Duodenal mucosa (tissue), 2 donors: ENCODE measurements around the gene WFDC6.

Source experiments
- H3K27ac ChIP-seq: one replicate; pipeline ENCODE4 v1.7.0; 2013; ENCODE audit warnings: low read depth, low read length
- H3K27me3 ChIP-seq, 2 donors: one replicate each; pipeline ENCODE4 v1.7.0; 2013; ENCODE audit warnings: low read length in 2 of 2, control low read depth in 1 of 2; ENCODE audit not compliant: insufficient read depth in 2 of 2, control insufficient read depth in 1 of 2
- H3K36me3 ChIP-seq, 2 donors: one replicate each; pipeline ENCODE4 v1.7.0; 2013; ENCODE audit warnings: low read length in 2 of 2, control low read depth in 1 of 2; ENCODE audit not compliant: insufficient read depth in 2 of 2, control insufficient read depth in 1 of 2
- H3K4me1 ChIP-seq, 2 donors: one replicate each; pipeline ENCODE4 v1.7.0; 2013; ENCODE audit warnings: low read length in 2 of 2, control low read depth in 1 of 2; ENCODE audit not compliant: insufficient read depth in 2 of 2, control insufficient read depth in 1 of 2
- H3K4me3 ChIP-seq, 2 donors: one replicate each; pipeline ENCODE4 v1.7.0; 2013; ENCODE audit warnings: low read length in 2 of 2, low read depth in 1 of 2
- H3K9ac ChIP-seq, 2 donors: one replicate each; pipeline ENCODE4 v1.7.0; 2013; ENCODE audit warnings: low read length in 2 of 2, low read depth in 1 of 2
- H3K9me3 ChIP-seq, 2 donors: one replicate each; pipeline ENCODE4 v1.7.0; 2013; ENCODE audit warnings: low read length in 2 of 2, control low read depth in 1 of 2; ENCODE audit not compliant: control insufficient read depth in 1 of 2

WFDC6 gene

GRCh38 chr20:45502561-45502960 is 36.7 kb downstream of the WFDC6 start:
- H3K4me3 ChIP-seq, result no peak overlapping the region
- peaks cover 8 to 14% of the 10 kb centered on the region in 2 donors for H3K4me1 ChIP-seq
- H3K9me3 ChIP-seq, result no peaks in the 10 kb centered on the region
- H3K36me3 ChIP-seq, result no peaks in the 10 kb centered on the region
- no peaks in the 10 kb centered on the region for H3K27me3 ChIP-seq
- H3K27ac ChIP-seq, result no peak overlapping the region
- H3K9ac ChIP-seq, result no peak overlapping the region

- Histone ChIP-seq H3K4me1 (peaks cover 9 to 12% of the 10 kb centered on the region in 2 donors), H3K9me3 (no peaks in the 10 kb centered on the region), H3K27ac (no peak overlapping the region), H3K36me3 (no peaks in the 10 kb centered on the region), H3K4me3 (no peak overlapping the region), H3K9ac (no peak overlapping the region), H3K27me3 (no peaks in the 10 kb centered on the region)
Measured at GRCh38 chr20:45501600-45501999, 37.7 kb downstream of the WFDC6 start.

GRCh38 chr20:45500022-45500421 is 39.3 kb downstream of the WFDC6 start:
- H3K27me3 ChIP-seq, result no peaks in the 10 kb centered on the region
- no peak overlapping the region for H3K27ac ChIP-seq
- H3K9ac ChIP-seq, result no peak overlapping the region

GRCh38 chr20:45497971-45498494 is 41.2 kb downstream of the WFDC6 start:
- H3K4me3 ChIP-seq, result no peak overlapping the region
- no peaks in the 10 kb centered on the region for H3K36me3 ChIP-seq
- no peak overlapping the region for H3K27ac ChIP-seq
- peaks cover 11 to 15% of the 10 kb centered on the region in 2 donors for H3K4me1 ChIP-seq
- no peaks in the 10 kb centered on the region for H3K27me3 ChIP-seq
- H3K9me3 ChIP-seq, result no peaks in the 10 kb centered on the region
- H3K9ac ChIP-seq, result no peak overlapping the region

More at GRCh38 chr20:45500022-45500421, 39.3 kb downstream of the WFDC6 start:
- Histone ChIP-seq H3K36me3 (no peaks in the 10 kb centered on the region), H3K4me1 (peaks cover 11 to 15% of the 10 kb centered on the region in 2 donors), H3K4me3 (peak overlapping the region in 1 of 2 donors; percentile 34), H3K9me3 (no peaks in the 10 kb centered on the region)

GRCh38 chr20:45496166-45496565 is 43.1 kb downstream of the WFDC6 start:
- no peak overlapping the region for H3K4me3 ChIP-seq
- H3K27me3 ChIP-seq, result no peaks in the 10 kb centered on the region
- H3K36me3 ChIP-seq, result no peaks in the 10 kb centered on the region
- peaks cover 11 to 15% of the 10 kb centered on the region in 2 donors for H3K4me1 ChIP-seq
- H3K9me3 ChIP-seq, result no peaks in the 10 kb centered on the region
- H3K9ac ChIP-seq, result no peak overlapping the region
- H3K27ac ChIP-seq, result no peak overlapping the region

- no peak overlapping the region for H3K4me3 ChIP-seq
Measured at GRCh38 chr20:45495501-45495941, 43.8 kb downstream of the WFDC6 start.

GRCh38 chr20:45489083-45489531 is 50.2 kb downstream of the WFDC6 start:
- no peaks in the 10 kb centered on the region for H3K27me3 ChIP-seq
- H3K36me3 ChIP-seq, result no peaks in the 10 kb centered on the region
- no peak overlapping the region for H3K9ac ChIP-seq
- H3K9me3 ChIP-seq, result no peaks in the 10 kb centered on the region
- H3K4me3 ChIP-seq, result no peak overlapping the region
- H3K27ac ChIP-seq, result no peak overlapping the region
- H3K4me1 ChIP-seq, result peaks cover 5 to 7% of the 10 kb centered on the region in 2 donors

More at GRCh38 chr20:45495501-45495941, 43.8 kb downstream of the WFDC6 start:
- H3K9ac ChIP-seq, result no peak overlapping the region
- H3K27ac ChIP-seq, result no peak overlapping the region
- peaks cover 11 to 15% of the 10 kb centered on the region in 2 donors for H3K4me1 ChIP-seq
- H3K9me3 ChIP-seq, result no peaks in the 10 kb centered on the region
- H3K27me3 ChIP-seq, result no peaks in the 10 kb centered on the region
- H3K36me3 ChIP-seq, result no peaks in the 10 kb centered on the region

- Histone ChIP-seq H3K36me3 (no peaks in the 10 kb centered on the region), H3K4me3 (no peak overlapping the region), H3K9ac (no peak overlapping the region), H3K4me1 (peaks cover 5 to 7% of the 10 kb centered on the region in 2 donors), H3K27ac (no peak overlapping the region), H3K27me3 (no peaks in the 10 kb centered on the region), H3K9me3 (no peaks in the 10 kb centered on the region)
Measured at GRCh38 chr20:45487231-45487635, 52.0 kb downstream of the WFDC6 start.

GRCh38 chr20:45485388-45485787 is 53.9 kb downstream of the WFDC6 start:
- no peaks in the 10 kb centered on the region for H3K9me3 ChIP-seq
- H3K27ac ChIP-seq, result no peak overlapping the region
- H3K9ac ChIP-seq, result no peak overlapping the region
- no peak overlapping the region for H3K4me3 ChIP-seq
- H3K36me3 ChIP-seq, result no peaks in the 10 kb centered on the region
- no peaks in the 10 kb centered on the region for H3K27me3 ChIP-seq
- peaks cover 5 to 7% of the 10 kb centered on the region in 2 donors for H3K4me1 ChIP-seq

GRCh38 chr20:45484676-45485075 is 54.6 kb downstream of the WFDC6 start:
- Histone ChIP-seq H3K9me3 (no peaks in the 10 kb centered on the region), H3K27ac (no peak overlapping the region), H3K4me1 (peaks cover 5 to 7% of the 10 kb centered on the region in 2 donors), H3K27me3 (peaks cover 0 to 4% of the 10 kb centered on the region in 2 donors), H3K36me3 (no peaks in the 10 kb centered on the region), H3K4me3 (no peak overlapping the region), H3K9ac (no peak overlapping the region)
